ENCODE results near the gene HIBCH.
"Not testable (repeated sequence)": the region's sequence is repeated elsewhere in the genome, so short reads cannot be mapped to it uniquely, and the experiment has no call there.

Gene HIBCH

GRCh38 chr2:190325588-190325987, 6.0 kb upstream of the HIBCH start:
- Histone ChIP-seq H3K27ac (ENCODE audit: low read length) (no peak overlapping the region), H3K36me3 (ENCODE audit: control insufficient read depth in 1 of 2, insufficient read depth in 2 of 2, low read length in 2 of 2) (no peaks in the 10 kb centered on the region), H3K4me1 (ENCODE audit: control insufficient read depth in 1 of 2, insufficient read depth in 2 of 2, low read length in 2 of 2) (no peaks in the 10 kb centered on the region), H3K9me3 (ENCODE audit: control insufficient read depth in 1 of 2, low read length in 2 of 2) (no peaks in the 10 kb centered on the region), H3K4me3 (ENCODE audit: low read depth in 1 of 2, low read length in 2 of 2) (no peak overlapping the region), H3K27me3 (ENCODE audit: low read depth, low read length) (no peaks in the 10 kb centered on the region)

- H3K4me1 ChIP-seq (ENCODE audit: control insufficient read depth in 1 of 2, insufficient read depth in 2 of 2, low read length in 2 of 2) = peaks cover 0 to 2% of the 10 kb centered on the region in 2 donors
- no peak overlapping the region for H3K4me3 ChIP-seq (ENCODE audit: low read depth in 1 of 2, low read length in 2 of 2)
- H3K9me3 ChIP-seq (ENCODE audit: control insufficient read depth in 1 of 2, low read length in 2 of 2) = no peaks in the 10 kb centered on the region
- no peaks in the 10 kb centered on the region for H3K27me3 ChIP-seq (ENCODE audit: low read depth, low read length)
- H3K36me3 ChIP-seq (ENCODE audit: control insufficient read depth in 1 of 2, insufficient read depth in 2 of 2, low read length in 2 of 2) = no peaks in the 10 kb centered on the region
- H3K27ac ChIP-seq (ENCODE audit: low read length) = no peak overlapping the region
Observed at GRCh38 chr2:190323406-190323805, 3.8 kb upstream of the HIBCH start.

- Histone ChIP-seq H3K4me1 (ENCODE audit: control insufficient read depth in 1 of 2, insufficient read depth in 2 of 2, low read length in 2 of 2) (peaks cover 0 to 10% of the 10 kb centered on the region in 2 donors), H3K4me3 (ENCODE audit: low read depth in 1 of 2, low read length in 2 of 2) (peak overlapping the region in 1 of 2 donors; percentile 84), H3K9me3 (ENCODE audit: control insufficient read depth in 1 of 2, low read length in 2 of 2) (no peaks in the 10 kb centered on the region), H3K27me3 (ENCODE audit: low read depth, low read length) (no peaks in the 10 kb centered on the region), H3K27ac (ENCODE audit: low read length) (peak overlapping the region; percentile 37), H3K36me3 (ENCODE audit: control insufficient read depth in 1 of 2, insufficient read depth in 2 of 2, low read length in 2 of 2) (no peaks in the 10 kb centered on the region)
Observed at GRCh38 chr2:190320696-190321095, 1.1 kb upstream of the HIBCH start.

- Histone ChIP-seq H3K9me3 (ENCODE audit: control insufficient read depth in 1 of 2, low read length in 2 of 2) (no peaks in the 10 kb centered on the region), H3K36me3 (ENCODE audit: control insufficient read depth in 1 of 2, insufficient read depth in 2 of 2, low read length in 2 of 2) (no peaks in the 10 kb centered on the region), H3K27me3 (ENCODE audit: low read depth, low read length) (no peaks in the 10 kb centered on the region), H3K4me3 (ENCODE audit: low read depth in 1 of 2, low read length in 2 of 2) (peak overlapping the region; percentile 84 to 94), H3K27ac (ENCODE audit: low read length) (peak overlapping the region; percentile 37), H3K4me1 (ENCODE audit: control insufficient read depth in 1 of 2, insufficient read depth in 2 of 2, low read length in 2 of 2) (peaks cover 0 to 17% of the 10 kb centered on the region in 2 donors)
Observed at GRCh38 chr2:190318931-190319554, 583 bp downstream of the HIBCH start.

- H3K27ac ChIP-seq (ENCODE audit: low read length) = peak overlapping the region; percentile 37
- peaks cover 0 to 17% of the 10 kb centered on the region in 2 donors for H3K4me1 ChIP-seq (ENCODE audit: control insufficient read depth in 1 of 2, insufficient read depth in 2 of 2, low read length in 2 of 2)
- no peaks in the 10 kb centered on the region for H3K9me3 ChIP-seq (ENCODE audit: control insufficient read depth in 1 of 2, low read length in 2 of 2)
Observed at GRCh38 chr2:190318514-190318913, 1.1 kb downstream of the HIBCH start.

GRCh38 chr2:190315273-190315672, 4.4 kb downstream of the HIBCH start:
- no peaks in the 10 kb centered on the region for H3K27me3 ChIP-seq (ENCODE audit: low read depth, low read length)
- H3K4me3 ChIP-seq (ENCODE audit: low read depth in 1 of 2, low read length in 2 of 2) = no peak overlapping the region
- no peaks in the 10 kb centered on the region for H3K36me3 ChIP-seq (ENCODE audit: control insufficient read depth in 1 of 2, insufficient read depth in 2 of 2, low read length in 2 of 2)
- H3K9me3 ChIP-seq (ENCODE audit: control insufficient read depth in 1 of 2, low read length in 2 of 2) = no peaks in the 10 kb centered on the region
- peaks cover 0 to 17% of the 10 kb centered on the region in 2 donors for H3K4me1 ChIP-seq (ENCODE audit: control insufficient read depth in 1 of 2, insufficient read depth in 2 of 2, low read length in 2 of 2)
- H3K27ac ChIP-seq (ENCODE audit: low read length) = no peak overlapping the region

More at GRCh38 chr2:190318514-190318913, 1.1 kb downstream of the HIBCH start:
- Histone ChIP-seq H3K27me3 (ENCODE audit: low read depth, low read length) (no peaks in the 10 kb centered on the region), H3K4me3 (ENCODE audit: low read depth in 1 of 2, low read length in 2 of 2) (peak overlapping the region; percentile 84 to 94), H3K36me3 (ENCODE audit: control insufficient read depth in 1 of 2, insufficient read depth in 2 of 2, low read length in 2 of 2) (no peaks in the 10 kb centered on the region)

GRCh38 chr2:190313880-190314279, 5.7 kb downstream of the HIBCH start:
- H3K27ac ChIP-seq (ENCODE audit: low read length) = no peak overlapping the region
- H3K4me3 ChIP-seq (ENCODE audit: low read depth in 1 of 2, low read length in 2 of 2) = no peak overlapping the region
- H3K36me3 ChIP-seq (ENCODE audit: control insufficient read depth in 1 of 2, insufficient read depth in 2 of 2, low read length in 2 of 2) = peaks cover 0 to 6% of the 10 kb centered on the region in 2 donors
- H3K9me3 ChIP-seq (ENCODE audit: control insufficient read depth in 1 of 2, low read length in 2 of 2) = no peaks in the 10 kb centered on the region
- no peaks in the 10 kb centered on the region for H3K27me3 ChIP-seq (ENCODE audit: low read depth, low read length)
- H3K4me1 ChIP-seq (ENCODE audit: control insufficient read depth in 1 of 2, insufficient read depth in 2 of 2, low read length in 2 of 2) = peaks cover 0 to 17% of the 10 kb centered on the region in 2 donors

- H3K27ac ChIP-seq (ENCODE audit: low read length); H3K9me3 ChIP-seq (ENCODE audit: control insufficient read depth in 1 of 2, low read length in 2 of 2); H3K4me3 ChIP-seq (ENCODE audit: low read depth in 1 of 2, low read length in 2 of 2); H3K36me3 ChIP-seq (ENCODE audit: control insufficient read depth in 1 of 2, insufficient read depth in 2 of 2, low read length in 2 of 2); H3K27me3 ChIP-seq (ENCODE audit: low read depth, low read length): not testable (repeated sequence)
- peaks cover 0 to 11% of the 10 kb centered on the region in 2 donors for H3K4me1 ChIP-seq (ENCODE audit: control insufficient read depth in 1 of 2, insufficient read depth in 2 of 2, low read length in 2 of 2)
Observed at GRCh38 chr2:190312635-190313025, 7.0 kb downstream of the HIBCH start.

GRCh38 chr2:190311893-190312634, 7.6 kb downstream of the HIBCH start:
- H3K4me3 ChIP-seq (ENCODE audit: low read depth in 1 of 2, low read length in 2 of 2) = no peak overlapping the region
- no peak overlapping the region for H3K27ac ChIP-seq (ENCODE audit: low read length)
- peaks cover 0 to 6% of the 10 kb centered on the region in 2 donors for H3K36me3 ChIP-seq (ENCODE audit: control insufficient read depth in 1 of 2, insufficient read depth in 2 of 2, low read length in 2 of 2)
- peaks cover 0 to 11% of the 10 kb centered on the region in 2 donors for H3K4me1 ChIP-seq (ENCODE audit: control insufficient read depth in 1 of 2, insufficient read depth in 2 of 2, low read length in 2 of 2)
- H3K27me3 ChIP-seq (ENCODE audit: low read depth, low read length) = no peaks in the 10 kb centered on the region
- no peaks in the 10 kb centered on the region for H3K9me3 ChIP-seq (ENCODE audit: control insufficient read depth in 1 of 2, low read length in 2 of 2)

GRCh38 chr2:190308031-190308430, 11.6 kb downstream of the HIBCH start:
- Histone ChIP-seq H3K4me3 (ENCODE audit: low read depth in 1 of 2, low read length in 2 of 2) (no peak overlapping the region), H3K9me3 (ENCODE audit: control insufficient read depth in 1 of 2, low read length in 2 of 2) (no peaks in the 10 kb centered on the region), H3K4me1 (ENCODE audit: control insufficient read depth in 1 of 2, insufficient read depth in 2 of 2, low read length in 2 of 2) (no peaks in the 10 kb centered on the region), H3K36me3 (ENCODE audit: control insufficient read depth in 1 of 2, insufficient read depth in 2 of 2, low read length in 2 of 2) (peaks cover 0 to 6% of the 10 kb centered on the region in 2 donors), H3K27ac (ENCODE audit: low read length) (no peak overlapping the region), H3K27me3 (ENCODE audit: low read depth, low read length) (no peaks in the 10 kb centered on the region)

GRCh38 chr2:190304404-190304803, 15.2 kb downstream of the HIBCH start:
- Histone ChIP-seq H3K27me3 (ENCODE audit: low read depth, low read length) (no peaks in the 10 kb centered on the region), H3K4me1 (ENCODE audit: control insufficient read depth in 1 of 2, insufficient read depth in 2 of 2, low read length in 2 of 2) (no peaks in the 10 kb centered on the region), H3K9me3 (ENCODE audit: control insufficient read depth in 1 of 2, low read length in 2 of 2) (no peaks in the 10 kb centered on the region), H3K36me3 (ENCODE audit: control insufficient read depth in 1 of 2, insufficient read depth in 2 of 2, low read length in 2 of 2) (peaks cover 0 to 3% of the 10 kb centered on the region in 2 donors), H3K4me3 (ENCODE audit: low read depth in 1 of 2, low read length in 2 of 2) (no peak overlapping the region), H3K27ac (ENCODE audit: low read length) (no peak overlapping the region)

Data from muscle layer of duodenum (tissue), 2 donors.